Activated naive CD8-positive, alpha-beta T cell treated with anti-CD3 and anti-CD28 coated beads, Interleukin-2, amount 50 U/mL, for 24 hours (primary cell): Measurements from ENCODE around the gene CEACAM3.
A peak's percentile ranks its signal among the peaks of the same experiment; 100 is the strongest.
"Not testable (repeated sequence)": the region's sequence is repeated elsewhere in the genome, so short reads cannot be mapped to it uniquely, and the experiment has no call there.

Experiments used
- ATAC-seq: fragments of 150-1000 bp; cut with Tn5 transposase; one replicate; pipeline ENCODE4 v1.10.0; 2021
- DNase-seq: peaks from one replicate; pipeline ENCODE4 v3.0.0; 2021
- H3K27ac Mint-ChIP-seq: one replicate; pipeline ENCODE4 v1.8.0; 2021; ENCODE audit warnings: mild to moderate bottlenecking, mixed read lengths
- H3K27me3 Mint-ChIP-seq: one replicate; pipeline ENCODE4 v1.8.0; 2021; ENCODE audit warnings: mixed read lengths
- H3K36me3 Mint-ChIP-seq: one replicate; pipeline ENCODE4 v1.8.0; 2021; ENCODE audit warnings: low read depth, mixed read lengths
- H3K4me1 Mint-ChIP-seq: one replicate; pipeline ENCODE4 v1.8.0; 2021; ENCODE audit warnings: mixed read lengths
- H3K4me3 Mint-ChIP-seq: one replicate; pipeline ENCODE4 v1.8.0; 2021; ENCODE audit warnings: mild to moderate bottlenecking, moderate library complexity, mixed read lengths
- H3K9me3 Mint-ChIP-seq: one replicate; pipeline ENCODE4 v1.8.0; 2021; ENCODE audit warnings: mixed read lengths

Gene CEACAM3

DNA sequence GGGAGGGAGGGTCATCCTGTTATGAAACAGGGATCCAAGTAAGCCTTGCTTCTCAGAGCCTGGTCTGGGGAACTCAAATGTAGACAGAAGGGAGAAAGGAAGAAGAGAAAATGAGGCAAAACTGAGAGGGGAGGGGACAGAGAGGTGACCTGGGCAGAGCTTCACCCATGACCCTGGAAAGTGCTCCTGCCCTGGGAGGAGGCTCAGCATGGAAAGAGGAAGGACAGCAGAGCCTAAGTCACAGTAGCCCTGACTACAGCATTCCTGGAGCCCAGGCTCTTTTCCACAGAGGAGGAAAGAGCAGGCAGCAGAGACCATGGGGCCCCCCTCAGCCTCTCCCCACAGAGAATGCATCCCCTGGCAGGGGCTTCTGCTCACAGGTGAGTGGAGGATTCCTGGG, at the start of gene CEACAM3:
TSS of gene CEACAM3 (plus strand) at position 226 of the 400 bp plus-strand sequence. CDS start at position 317, 91 bp downstream.
- Mint-ChIP-seq H3K4me1 (no peaks in the 10 kb centered on the region), H3K9me3 (no peaks in the 10 kb centered on the region)

DNA sequence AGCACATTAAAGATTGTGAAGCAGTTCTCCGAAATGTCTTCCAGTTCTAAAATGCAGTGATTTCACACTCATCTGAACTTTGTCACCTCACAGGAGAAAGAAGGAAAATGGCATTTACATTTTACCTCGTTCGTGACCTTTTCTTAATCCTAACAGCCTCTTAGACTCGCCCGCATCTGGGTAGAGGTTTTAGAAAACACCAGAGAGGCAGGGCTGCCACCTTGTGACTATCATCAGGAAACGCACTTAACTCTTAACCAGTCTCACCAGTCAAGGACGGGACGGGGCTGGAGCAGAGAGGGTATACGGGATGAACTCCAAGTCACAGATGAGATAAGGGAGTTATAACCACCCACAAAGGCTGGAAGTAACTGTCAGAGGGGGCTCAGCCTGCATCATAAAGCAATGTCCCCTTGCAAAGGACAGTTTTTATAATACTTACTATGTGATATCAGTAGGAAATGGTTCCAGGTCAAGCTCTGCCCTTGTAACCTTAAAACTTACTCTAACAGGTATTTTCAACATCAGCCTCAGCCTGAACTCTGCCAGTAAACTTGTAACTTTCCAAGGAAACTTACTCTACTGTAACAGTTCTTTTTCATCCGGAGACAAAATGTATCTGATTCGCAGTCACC, 49.7 kb upstream of the CEACAM3 start:
- Mint-ChIP-seq H3K4me3 (no peak overlapping the region), H3K27ac (no peak overlapping the region), H3K4me1 (peaks cover 20% of the 10 kb centered on the region), H3K27me3 (peaks cover 73% of the 10 kb centered on the region), H3K9me3 (no peaks in the 10 kb centered on the region), H3K36me3 (no peaks in the 10 kb centered on the region)
- peak; percentile 61 for DNase-seq
- ATAC-seq, result peak; percentile 87

More for the DNA sequence above, at the start of gene CEACAM3:
- DNase-seq (no peak), ATAC-seq (no peak)
- H3K27ac Mint-ChIP-seq, result no peak within 1 kb of the TSS
- no peak within 1 kb of the TSS for H3K4me3 Mint-ChIP-seq
- peaks cover 31% of the 10 kb centered on the region for H3K27me3 Mint-ChIP-seq
- no peaks in the 10 kb centered on the region for H3K36me3 Mint-ChIP-seq

DNA sequence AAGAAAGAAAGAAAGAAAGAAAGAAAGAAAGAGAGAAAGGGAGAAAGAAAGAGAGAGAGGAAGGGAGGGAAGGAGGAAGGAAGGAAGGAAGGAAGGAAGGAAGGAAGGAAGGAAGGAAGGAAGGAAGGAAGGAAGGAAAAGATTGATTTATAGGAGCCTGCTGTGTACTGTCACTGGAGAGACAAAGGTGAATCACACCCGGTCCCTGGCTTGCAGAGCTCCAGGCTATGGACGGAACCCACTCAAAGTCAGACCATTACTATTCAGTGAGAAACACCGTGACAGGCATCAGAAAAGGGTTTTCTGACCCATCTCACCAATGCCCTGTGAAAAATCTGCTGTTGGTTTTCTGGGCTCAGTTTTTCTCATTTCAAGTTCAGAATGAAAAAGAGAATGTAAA, 48.4 kb upstream of the CEACAM3 start:
- ATAC-seq, result no peak
- Mint-ChIP-seq H3K27ac (no peak overlapping the region), H3K27me3 (peaks cover 82% of the 10 kb centered on the region), H3K36me3 (no peaks in the 10 kb centered on the region), H3K9me3 (no peaks in the 10 kb centered on the region), H3K4me1 (peaks cover 19% of the 10 kb centered on the region), H3K4me3 (no peak overlapping the region)
- no peak for DNase-seq

GRCh38 chr19:41750248-41751134, 45.9 kb upstream of the CEACAM3 start:
- H3K36me3 Mint-ChIP-seq, H3K27ac Mint-ChIP-seq, H3K4me3 Mint-ChIP-seq, DNase-seq, H3K9me3 Mint-ChIP-seq, ATAC-seq: not testable (repeated sequence)
- Mint-ChIP-seq H3K27me3 (peaks cover 71% of the 10 kb centered on the region), H3K4me1 (peaks cover 15% of the 10 kb centered on the region)

DNA sequence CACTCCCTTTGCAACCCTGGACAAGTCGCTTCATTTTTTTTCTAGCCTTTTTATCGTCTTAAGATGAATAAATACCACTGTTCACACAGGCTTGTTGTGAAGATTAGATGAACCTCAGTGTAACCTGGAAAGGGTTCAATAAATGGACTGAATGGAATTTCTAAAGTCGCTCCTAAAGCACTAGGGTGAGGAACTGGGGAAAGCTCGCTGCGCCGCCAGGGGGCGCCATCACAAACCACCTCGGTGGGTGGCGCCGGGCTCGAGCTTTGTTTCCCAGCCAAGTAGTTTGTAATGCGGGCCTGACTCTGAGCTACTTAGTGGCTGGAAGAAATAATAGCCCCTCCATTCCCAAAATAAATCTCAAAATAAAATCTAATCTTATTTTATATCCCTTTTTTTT, 43.2 kb upstream of the CEACAM3 start:
- no peak overlapping the region for H3K4me3 Mint-ChIP-seq
- DNase-seq, result peak; percentile 83
- H3K27ac Mint-ChIP-seq, result no peak overlapping the region
- H3K4me1 Mint-ChIP-seq, result peaks cover 5% of the 10 kb centered on the region
- H3K9me3 Mint-ChIP-seq, result no peaks in the 10 kb centered on the region
- peak; percentile 52 for ATAC-seq
- no peaks in the 10 kb centered on the region for H3K36me3 Mint-ChIP-seq
- H3K27me3 Mint-ChIP-seq, result peaks cover 55% of the 10 kb centered on the region

DNA sequence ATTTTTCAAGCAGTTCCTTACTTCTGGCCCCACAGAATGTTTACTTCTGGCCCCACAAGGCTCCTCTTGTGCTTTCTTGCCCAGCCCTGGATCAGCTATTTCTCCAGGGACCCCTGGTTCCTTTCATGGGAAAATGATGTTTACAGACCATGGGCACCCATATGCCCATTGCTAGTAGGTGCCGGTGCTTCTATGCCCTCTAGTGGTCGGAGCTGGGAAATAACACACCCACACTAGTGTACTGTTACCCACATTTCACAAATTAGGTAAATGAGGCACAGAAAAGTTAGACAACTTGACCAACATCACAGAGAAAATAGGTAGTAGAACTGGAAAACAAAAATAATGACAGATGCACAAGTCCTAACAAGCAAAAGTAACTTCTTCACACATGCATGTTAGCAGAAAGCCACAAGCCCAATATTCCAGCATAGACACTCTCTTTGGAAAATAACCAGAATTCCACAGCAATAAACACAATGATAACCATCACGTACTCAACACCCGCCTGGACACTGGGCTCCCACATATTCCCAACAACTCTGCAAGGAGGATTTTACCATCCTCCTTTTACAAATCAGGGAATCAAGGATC, 42.4 kb upstream of the CEACAM3 start:
- Mint-ChIP-seq H3K27me3 (peaks cover 52% of the 10 kb centered on the region), H3K36me3 (no peaks in the 10 kb centered on the region), H3K4me3 (no peak overlapping the region), H3K4me1 (peaks cover 5% of the 10 kb centered on the region), H3K27ac (no peak overlapping the region), H3K9me3 (no peaks in the 10 kb centered on the region)
- ATAC-seq, result peak; percentile 85
- DNase-seq, result peak; percentile 74

GRCh38 chr19:41755328-41755913, 41.0 kb upstream of the CEACAM3 start, which contains the start of gene CEACAM6:
TSS of gene CEACAM6 (plus strand) at chr19:41755530. CDS start at chr19:41755639, 109 bp downstream.
- H3K27ac Mint-ChIP-seq, result no peak within 1 kb of the TSS
- no peak within 1 kb of the TSS for H3K4me3 Mint-ChIP-seq
- no peaks in the 10 kb centered on the region for H3K9me3 Mint-ChIP-seq
- H3K4me1 Mint-ChIP-seq, result peaks cover 5% of the 10 kb centered on the region
- no peaks in the 10 kb centered on the region for H3K36me3 Mint-ChIP-seq
- DNase-seq (no peak), ATAC-seq (no peak)
- peaks cover 58% of the 10 kb centered on the region for H3K27me3 Mint-ChIP-seq

- ATAC-seq, result no peak
- no peak overlapping the region for H3K27ac Mint-ChIP-seq
Observed at GRCh38 chr19:41758846-41759245, 37.5 kb upstream of the CEACAM3 start.

GRCh38 chr19:41767115-41767514, 29.3 kb upstream of the CEACAM3 start:
- Mint-ChIP-seq H3K36me3 (no peaks in the 10 kb centered on the region), H3K27me3 (peaks cover 51% of the 10 kb centered on the region), H3K4me1 (peaks cover under 1% of the 10 kb centered on the region), H3K4me3 (no peak overlapping the region), H3K9me3 (no peaks in the 10 kb centered on the region), H3K27ac (no peak overlapping the region)
- DNase-seq (no peak), ATAC-seq (no peak)

More at GRCh38 chr19:41758846-41759245, 37.5 kb upstream of the CEACAM3 start:
- no peak for DNase-seq
- H3K27me3 Mint-ChIP-seq, result peaks cover 55% of the 10 kb centered on the region
- peaks cover under 1% of the 10 kb centered on the region for H3K4me1 Mint-ChIP-seq
- no peaks in the 10 kb centered on the region for H3K9me3 Mint-ChIP-seq
- H3K36me3 Mint-ChIP-seq, result no peaks in the 10 kb centered on the region
- no peak overlapping the region for H3K4me3 Mint-ChIP-seq

- H3K36me3 Mint-ChIP-seq, H3K27ac Mint-ChIP-seq, H3K4me3 Mint-ChIP-seq, ATAC-seq, H3K9me3 Mint-ChIP-seq, DNase-seq: not testable (repeated sequence)
- peaks cover 50% of the 10 kb centered on the region for H3K27me3 Mint-ChIP-seq
- peaks cover 10% of the 10 kb centered on the region for H3K4me1 Mint-ChIP-seq
Observed at GRCh38 chr19:41768105-41768504, 28.3 kb upstream of the CEACAM3 start.

- Mint-ChIP-seq H3K9me3 (no peaks in the 10 kb centered on the region), H3K4me1 (peaks cover 24% of the 10 kb centered on the region), H3K27me3 (peaks cover 56% of the 10 kb centered on the region), H3K27ac (no peak overlapping the region), H3K36me3 (no peaks in the 10 kb centered on the region), H3K4me3 (no peak overlapping the region)
- no peak for DNase-seq
- no peak for ATAC-seq
Observed at GRCh38 chr19:41769608-41770007, 26.8 kb upstream of the CEACAM3 start.

- Mint-ChIP-seq H3K9me3 (no peaks in the 10 kb centered on the region), H3K36me3 (no peaks in the 10 kb centered on the region), H3K4me1 (peaks cover 33% of the 10 kb centered on the region), H3K27ac (no peak overlapping the region), H3K4me3 (no peak overlapping the region), H3K27me3 (peaks cover 59% of the 10 kb centered on the region)
- ATAC-seq, result no peak
- DNase-seq, result no peak
Observed at GRCh38 chr19:41771410-41771809, 25.0 kb upstream of the CEACAM3 start.

DNA sequence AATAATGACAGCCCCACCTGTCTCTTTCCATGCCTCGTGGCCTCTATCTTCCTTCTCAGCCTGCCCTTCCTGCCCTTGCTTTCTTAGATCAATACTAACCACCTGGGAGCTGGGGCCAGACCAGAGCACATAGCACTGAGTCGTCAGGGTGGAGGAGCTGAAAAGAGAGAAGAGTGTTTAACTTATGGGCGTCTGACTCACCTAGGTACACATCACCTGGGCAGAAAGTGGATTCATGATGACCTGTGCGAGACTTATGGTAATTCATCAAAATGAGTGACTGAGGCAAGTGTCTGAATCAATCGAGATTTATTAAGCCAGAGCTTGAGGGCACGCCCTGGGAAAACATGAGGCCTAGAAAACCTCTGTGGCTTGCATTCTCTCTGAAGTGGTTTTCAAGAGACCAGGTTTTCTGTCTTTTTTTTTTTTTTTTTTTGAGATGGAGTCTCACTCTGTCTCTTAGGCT, 21.8 kb upstream of the CEACAM3 start:
- Mint-ChIP-seq H3K4me3 (peak overlapping the region; percentile 30), H3K36me3 (no peaks in the 10 kb centered on the region), H3K9me3 (no peaks in the 10 kb centered on the region), H3K27ac (peak overlapping the region; percentile 79), H3K27me3 (peaks cover 75% of the 10 kb centered on the region), H3K4me1 (peaks cover 33% of the 10 kb centered on the region)
- DNase-seq (peak; percentile 36), ATAC-seq (peak; percentile 80)

DNA sequence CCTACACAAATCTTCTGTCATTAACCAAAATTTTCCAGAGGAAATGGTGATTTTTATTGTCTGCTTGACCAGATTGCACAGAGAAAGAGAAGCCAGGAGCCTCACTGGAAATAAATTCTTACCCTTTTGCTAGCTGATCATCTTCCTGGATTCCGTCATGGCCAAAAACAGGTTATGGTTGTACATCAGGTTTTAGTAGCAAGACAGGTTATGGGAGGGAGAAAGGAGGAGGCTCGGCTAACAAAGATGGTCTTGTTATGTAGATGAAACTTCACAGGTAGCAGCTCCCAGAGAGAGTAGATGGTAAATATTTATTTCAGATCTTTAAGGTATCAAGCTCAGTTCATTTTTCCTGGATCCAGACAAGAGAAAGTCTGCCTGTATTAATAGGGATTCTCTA, 19.7 kb upstream of the CEACAM3 start:
- DNase-seq (no peak), ATAC-seq (no peak)
- Mint-ChIP-seq H3K4me3 (no peak overlapping the region), H3K27ac (no peak overlapping the region), H3K36me3 (no peaks in the 10 kb centered on the region), H3K4me1 (peaks cover 33% of the 10 kb centered on the region), H3K9me3 (no peaks in the 10 kb centered on the region), H3K27me3 (peaks cover 80% of the 10 kb centered on the region)
